Upper lobe of left lung (tissue), 6 donors: ENCODE measurements around the gene TBC1D32. TPM values are rescaled to one million over a fixed set of nuclear protein-coding genes. Genes with fewer than 3 reads are reported as not detected.
"Not testable (repeated sequence)": the region's sequence is repeated elsewhere in the genome, so short reads cannot be mapped to it uniquely, and the experiment has no call there.

Source experiments
- ATAC-seq, 2 donors: fragments of 200-7000 bp; cut with Tn5 transposase; one replicate each; pipeline ENCODE4 v1.9.1; 2022; ENCODE audit warnings: mild to moderate bottlenecking in 2 of 2, moderate library complexity in 2 of 2; ENCODE audit not compliant: low FRiP score in 2 of 2
- DNase-seq, 2 donors: peaks; one replicate each; pipeline ENCODE4 v3.0.0-alpha.2; 2019 to 2020
- H3K27ac ChIP-seq, 4 donors: fragments of 200-600 bp; sonication (generic); one replicate each; pipeline ENCODE4 v1.5.1; 2016 to 2019
- H3K27me3 ChIP-seq, 4 donors: fragments of 200-600 bp; sonication (generic); one replicate each; pipeline ENCODE4 v1.5.1; 2017 to 2019
- H3K36me3 ChIP-seq, 4 donors: fragments of 200-600 bp; sonication (generic); one replicate each; pipeline ENCODE4 v1.5.1; 2016 to 2019
- H3K4me1 ChIP-seq, 4 donors: fragments of 200-600 bp; sonication (generic); one replicate each; pipeline ENCODE4 v1.5.1; 2018 to 2019
- H3K4me3 ChIP-seq, 4 donors: fragments of 200-600 bp; sonication (generic); one replicate each; pipeline ENCODE4 v1.5.1; 2017 to 2019; ENCODE audit warnings: mild to moderate bottlenecking in 2 of 4, moderate library complexity in 1 of 4
- H3K9me3 ChIP-seq, 4 donors: fragments of 200-600 bp; sonication (generic); one replicate each; pipeline ENCODE4 v1.5.1; 2018 to 2019
- CTCF ChIP-seq, 6 experiments: fragments of 450-650 bp in 4 of 6; fragments of 200-600 bp in 2 of 6; sonication (generic) in 2 of 6; IDR thresholded peaks; one replicate each; pipeline ENCODE4 v1.5.1; 2016 to 2019; ENCODE audit warnings: antibody characterized with exemption in 6 of 6
- EP300 ChIP-seq, 4 donors: sonication (generic); formaldehyde crosslinking; IDR thresholded peaks; one replicate each; pipeline ENCODE4 v1.5.1; 2017; ENCODE audit warnings: antibody characterized with exemption in 4 of 4, control low read depth in 2 of 4
- POLR2A ChIP-seq, 4 donors: fragments of 450-650 bp; IDR thresholded peaks; one replicate each; pipeline ENCODE4 v1.5.1; 2016 to 2017; ENCODE audit warnings: antibody characterized with exemption in 4 of 4, mild to moderate bottlenecking in 2 of 4
- POLR2AphosphoS5 ChIP-seq, 2 donors: sonication (generic); formaldehyde crosslinking; IDR thresholded peaks; one replicate each; pipeline ENCODE4 v1.5.1; 2017; ENCODE audit warnings: antibody characterized with exemption in 2 of 2
- WGBS, 2 donors: methylation state at CpG; one replicate each; pipeline ENCODE4 v1.1.5; 2017 to 2018; 5-methylcytosine and 5-hydroxymethylcytosine counted together
- total RNA-seq, 6 donors: library from RNA; depleted of rRNA in 4 of 6; stranded (reverse); fragments of >200 nt in 4 of 6; gene quantifications; one replicate each; pipeline versions ENCODE4 v1.1.0 to v1.2.1, GENCODE V29; 2016 to 2021
- donor health status: DM: no; HTN: no; CAD: no; lungs with moderate emphysema.
- donor health status: DM: no; HTN: yes; CAD: no; lungs with severe emphysema.

The TBC1D32 gene
- 10 to 100 TPM in 2 of 6 donors, 1 to 10 TPM in 4; 1.2 to 13.5 (median 5.3) TPM for total RNA-seq

GRCh38 chr6:121334299-121335086 lies at the start of gene TBC1D32:
TSS of gene TBC1D32 (minus strand) at chr6:121334480. CDS start at chr6:121334430, 50 bp downstream.
- WGBS, 2 donors = 1 to 2% methylated on average over 34 to 38 of the region's 52 CpGs
- ATAC-seq = peak; percentile 98 to 100
- H3K27me3 ChIP-seq = no peaks in the 10 kb centered on the region

GRCh38 chr6:121383478-121383877 lies 49.2 kb upstream of the TBC1D32 start:
- Histone ChIP-seq H3K9me3 (no peaks in the 10 kb centered on the region), H3K36me3 (no peaks in the 10 kb centered on the region), H3K27me3 (no peaks in the 10 kb centered on the region), H3K4me1 (no peaks in the 10 kb centered on the region), H3K27ac (no peak overlapping the region), H3K4me3 (no peak overlapping the region)
- TF ChIP-seq POLR2A (IDR thresholded peaks at IDR 0.05) = no peak
- no peak for TF ChIP-seq POLR2AphosphoS5 (IDR thresholded peaks at IDR 0.05)
- no peak for TF ChIP-seq CTCF (IDR thresholded peaks at IDR 0.05)
- no peak for TF ChIP-seq EP300 (IDR thresholded peaks at IDR 0.05)
- no peak for ATAC-seq
- DNase-seq = no peak
- 39 to 46% methylated on average over 2 of the region's 2 CpGs for WGBS, 2 donors

More at GRCh38 chr6:121334299-121335086, at the start of gene TBC1D32:
- peak within 1 kb of the TSS; percentile 90 to 99 (median 94) for H3K27ac ChIP-seq
- DNase-seq = peak; percentile 92 to 99
- no peaks in the 10 kb centered on the region for H3K9me3 ChIP-seq
- H3K36me3 ChIP-seq = no peaks in the 10 kb centered on the region
- H3K4me3 ChIP-seq = peak within 1 kb of the TSS; percentile 61 to 71 (median 65)
- TF ChIP-seq CTCF (IDR thresholded peaks at IDR 0.05) (peak in 1 of 6 experiments; percentile 26), EP300 (IDR thresholded peaks at IDR 0.05) (peak in 1 of 4 donors; percentile 21), POLR2AphosphoS5 (IDR thresholded peaks at IDR 0.05) (peak; percentile 61 to 72), POLR2A (IDR thresholded peaks at IDR 0.05) (peak in 3 of 4 donors; percentile 44 to 67 (median 56))
- peaks cover 3 to 11% (median 4%) of the 10 kb centered on the region in 4 donors for H3K4me1 ChIP-seq

- H3K27me3 ChIP-seq = no peaks in the 10 kb centered on the region
- DNase-seq = no peak
- ATAC-seq = no peak
- no peak overlapping the region for H3K4me3 ChIP-seq
- TF ChIP-seq POLR2AphosphoS5 (IDR thresholded peaks at IDR 0.05) (no peak), CTCF (IDR thresholded peaks at IDR 0.05) (no peak), EP300 (IDR thresholded peaks at IDR 0.05) (no peak)
- WGBS, 2 donors = 60 to 65% methylated on average over 3 of the region's 3 CpGs
- no peaks in the 10 kb centered on the region for H3K36me3 ChIP-seq
- H3K4me1 ChIP-seq = no peaks in the 10 kb centered on the region
- H3K27ac ChIP-seq = no peak overlapping the region
- H3K9me3 ChIP-seq = no peaks in the 10 kb centered on the region
Measured at GRCh38 chr6:121382467-121383121, 48.3 kb upstream of the TBC1D32 start.

GRCh38 chr6:121376411-121376810 lies 42.1 kb upstream of the TBC1D32 start:
- Histone ChIP-seq H3K9me3 (peaks cover 0 to 5% (median 1%) of the 10 kb centered on the region in 4 donors), H3K27me3 (no peaks in the 10 kb centered on the region), H3K4me3 (no peak overlapping the region), H3K4me1 (no peaks in the 10 kb centered on the region), H3K27ac (no peak overlapping the region), H3K36me3 (no peaks in the 10 kb centered on the region)
- TF ChIP-seq POLR2A (IDR thresholded peaks at IDR 0.05) (no peak), CTCF (IDR thresholded peaks at IDR 0.05) (no peak), EP300 (IDR thresholded peaks at IDR 0.05) (no peak), POLR2AphosphoS5 (IDR thresholded peaks at IDR 0.05) (no peak)
- 83 to 87% methylated on average over 4 of the region's 4 CpGs for WGBS, 2 donors
- DNase-seq (no peak), ATAC-seq (no peak)

GRCh38 chr6:121374219-121374618 lies 39.9 kb upstream of the TBC1D32 start:
- H3K4me1 ChIP-seq, DNase-seq, H3K4me3 ChIP-seq, H3K27me3 ChIP-seq, ATAC-seq, H3K27ac ChIP-seq, H3K36me3 ChIP-seq, H3K9me3 ChIP-seq: not testable (repeated sequence)
- 88 to 100% methylated on average over 1 of the region's 1 CpG for WGBS, 2 donors
